Liver (tissue), 2 donors: ENCODE measurements around the gene PRRG1.
"Not testable (repeated sequence)": the region's sequence is repeated elsewhere in the genome, so short reads cannot be mapped to it uniquely, and the experiment has no call there.

Source experiments
- HNF4G ChIP-seq: IDR thresholded peaks from 2 replicates; pipeline ENCODE4 v1.6.1; 2016; ENCODE audit warnings: antibody characterized with exemption
- MAX ChIP-seq: IDR thresholded peaks from 2 replicates; pipeline ENCODE4 v1.6.1; 2016; ENCODE audit warnings: antibody characterized with exemption
- donor health status: healthy.

DNA sequence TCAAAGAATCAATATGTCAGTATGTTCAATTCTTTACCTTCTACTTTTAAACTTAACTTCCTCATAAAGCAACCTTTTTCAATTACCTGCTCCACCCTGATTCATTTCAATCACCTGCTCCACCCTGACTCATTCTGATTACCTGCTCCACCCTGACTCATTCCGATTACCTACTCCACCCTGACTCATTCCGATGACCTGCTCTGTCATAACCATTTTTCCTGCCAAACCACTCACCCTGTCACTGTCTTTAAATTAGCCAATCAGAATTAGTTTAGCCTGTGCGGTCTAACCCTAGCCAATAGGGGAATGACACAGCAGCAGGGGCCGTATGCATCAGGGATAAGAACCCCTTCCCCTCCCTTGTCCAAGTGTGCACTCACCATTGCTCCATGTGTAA, 135.2 kb downstream of the PRRG1 start:
- not testable (repeated sequence) for TF ChIP-seq HNF4G, MAX
